A549 (cell line): ENCODE results near the gene SF3A1.

Experiments
- BHLHE40 ChIP-seq: IDR thresholded peaks from 2 replicates; pipeline ENCODE4 v1.6.1; 2012; ENCODE audit warnings: low read depth, low read length, inconsistent platforms
- CHD2 ChIP-seq: fragments of 150-350 bp; IDR thresholded peaks from 2 replicates; pipeline ENCODE4 v1.6.1; 2014; ENCODE audit warnings: low read length; ENCODE audit not compliant: partially characterized antibody
- CHD4 ChIP-seq: fragments of 200-600 bp; sonication (generic); IDR thresholded peaks from 2 replicates; pipeline ENCODE4 v1.6.1; 2016; ENCODE audit warnings: antibody characterized with exemption, mild to moderate bottlenecking, borderline replicate concordance
- CTCF ChIP-seq: fragments of >200 bp; sonication (Bioruptor Twin); formaldehyde crosslinking; IDR thresholded peaks from 3 replicates; pipeline ENCODE4 v1.5.1; 2016
- E2F6 ChIP-seq: IDR thresholded peaks from 2 replicates; pipeline ENCODE4 v1.6.1; 2012; ENCODE audit warnings: low read depth, borderline replicate concordance
- EP300 ChIP-seq, 2 experiments: fragments of >200 bp; sonication (Bioruptor Twin); formaldehyde crosslinking; IDR thresholded peaks; 2 replicates in 1 of 2; 3 replicates in 1 of 2; pipeline ENCODE4 v1.6.1; 2016 to 2017
- MAZ ChIP-seq: fragments of 150-350 bp; IDR thresholded peaks from 2 replicates; pipeline ENCODE4 v1.6.1; 2014; ENCODE audit warnings: antibody characterized with exemption, low read depth, low read length, borderline replicate concordance
- PHF8 ChIP-seq: fragments of 200-600 bp; sonication (generic); IDR thresholded peaks from 2 replicates; pipeline ENCODE4 v1.6.1; 2016; ENCODE audit warnings: low read depth, mild to moderate bottlenecking, antibody characterized with exemption, moderate library complexity, borderline replicate concordance
- POLR2A ChIP-seq: IDR thresholded peaks from 2 replicates; pipeline ENCODE4 v1.6.1; 2012; ENCODE audit warnings: mild to moderate bottlenecking, low read length
- POLR2AphosphoS2 ChIP-seq: conservative IDR thresholded peaks from 2 replicates; pipeline ENCODE4 v1.6.1; 2012; ENCODE audit warnings: low read length, improper control_type of control experiment, inconsistent platforms
- RCOR1 ChIP-seq: fragments of 150-350 bp; IDR thresholded peaks from 2 replicates; pipeline ENCODE4 v1.6.1; 2014; ENCODE audit warnings: antibody characterized with exemption, low read length, low read depth
- RFX5 ChIP-seq: fragments of 450-650 bp; IDR thresholded peaks from 2 replicates; pipeline ENCODE4 v1.7.1; 2014; ENCODE audit warnings: antibody characterized with exemption, mild to moderate bottlenecking, moderate library complexity
- RNF2 ChIP-seq: fragments of 200-600 bp; sonication (generic); IDR thresholded peaks from 2 replicates; pipeline ENCODE4 v1.6.1; 2016; ENCODE audit warnings: low read depth, mild to moderate bottlenecking, antibody characterized with exemption, moderate library complexity, borderline replicate concordance

- TF ChIP-seq POLR2A = no peak
- TF ChIP-seq RNF2 = no peak
- TF ChIP-seq BHLHE40 = no peak
- no peak for TF ChIP-seq CTCF
- no peak for TF ChIP-seq PHF8
- no peak for TF ChIP-seq RFX5
- no peak for TF ChIP-seq MAZ
- TF ChIP-seq RCOR1 = no peak
- no peak for TF ChIP-seq POLR2AphosphoS2
- no peak for TF ChIP-seq CHD2
- no peak for TF ChIP-seq E2F6
- no peak for TF ChIP-seq CHD4
- TF ChIP-seq EP300 (IDR thresholded peaks at IDR 0.05) = no peak
Measured at GRCh38 chr22:30365891-30366290, 9.2 kb upstream of the SF3A1 start.
